NCI-H446 (cell line): ENCODE results near the gene DGKB.
"Not testable (repeated sequence)": the region's sequence is repeated elsewhere in the genome, so short reads cannot be mapped to it uniquely, and the experiment has no call there.

ENCODE experiments used
- DNase-seq, 2 experiments: peaks; one replicate each; lab custom pipeline; 2025; lab: John Stamatoyannopoulos, UW

DGKB gene

DNA sequence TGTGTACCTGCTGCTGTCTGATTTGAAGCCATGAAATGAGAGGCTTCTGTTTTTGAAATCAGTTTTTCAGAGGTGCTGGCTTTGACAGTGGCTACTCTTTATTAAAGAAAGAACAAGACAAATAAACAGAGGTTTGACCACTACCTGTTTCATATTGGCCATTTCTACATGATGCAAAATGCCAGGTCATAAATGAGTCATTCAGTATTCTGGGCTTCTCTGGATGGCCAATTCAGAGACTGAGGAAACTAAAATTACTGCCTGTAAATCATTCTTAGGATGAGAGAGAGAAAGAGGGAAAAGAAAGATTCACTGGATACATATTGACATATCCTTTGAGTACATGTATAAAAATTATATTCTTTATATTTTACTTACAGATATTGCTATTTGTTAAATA lies 609.8 kb downstream of the DGKB start:
- no peak for DNase-seq

DNA sequence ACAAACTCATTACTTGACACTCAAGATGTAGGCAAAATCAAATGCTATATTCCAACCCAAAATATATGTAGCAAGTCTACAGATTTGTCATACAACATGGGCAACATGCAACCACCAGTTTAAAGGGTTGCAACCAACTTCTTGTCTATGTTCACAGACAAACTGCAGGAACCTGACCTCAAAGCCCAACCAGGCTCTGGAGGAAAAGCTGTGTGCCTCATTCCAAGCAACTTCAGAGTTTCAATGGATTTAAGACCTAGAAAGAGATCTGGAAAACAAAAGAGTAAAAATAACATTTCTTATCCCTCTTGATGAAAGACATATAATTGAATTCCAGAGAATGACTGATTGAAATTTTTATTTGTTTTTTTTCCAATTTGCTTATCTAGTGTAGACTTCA lies 612.6 kb downstream of the DGKB start:
- DNase-seq, result no peak

DNA sequence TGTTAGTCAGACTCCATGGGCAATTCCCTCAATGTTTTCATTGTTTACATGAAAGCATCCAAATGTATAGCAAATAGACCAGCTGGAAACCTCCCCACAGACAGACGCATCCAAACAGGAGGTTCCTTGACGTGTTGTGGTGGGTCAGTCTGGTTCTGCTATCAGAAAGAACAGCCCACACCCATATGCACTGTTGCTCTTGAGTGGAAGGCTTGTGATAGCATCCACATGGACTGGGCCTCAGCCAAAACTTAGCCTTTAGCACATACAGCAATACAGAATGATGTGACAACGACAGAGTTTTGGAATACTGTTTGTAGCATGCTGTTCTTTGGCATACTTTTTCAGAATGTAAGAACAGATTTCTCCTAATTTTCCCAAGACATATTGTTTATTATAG lies 613.9 kb downstream of the DGKB start:
- DNase-seq, result peak in 1 of 2 experiments; percentile 10

DNA sequence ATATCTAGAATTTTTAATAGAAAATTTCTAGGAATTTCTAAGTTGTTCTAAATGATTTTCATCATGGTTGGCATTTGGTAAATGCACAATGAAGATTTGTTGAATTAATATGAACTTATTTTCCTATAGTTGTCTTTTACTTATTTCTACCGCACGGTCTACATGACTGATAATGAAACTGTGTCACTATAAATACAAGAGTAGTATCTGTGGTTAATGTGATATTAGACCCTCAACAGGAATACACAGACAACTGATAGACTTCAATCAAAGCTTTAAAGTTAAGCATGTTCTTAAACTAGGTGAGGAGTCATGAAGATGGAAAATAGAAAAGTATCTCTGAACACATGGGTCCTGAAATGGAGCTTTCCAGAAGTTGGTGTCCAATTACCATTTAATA lies 615.2 kb downstream of the DGKB start:
- DNase-seq, result no peak

DNA sequence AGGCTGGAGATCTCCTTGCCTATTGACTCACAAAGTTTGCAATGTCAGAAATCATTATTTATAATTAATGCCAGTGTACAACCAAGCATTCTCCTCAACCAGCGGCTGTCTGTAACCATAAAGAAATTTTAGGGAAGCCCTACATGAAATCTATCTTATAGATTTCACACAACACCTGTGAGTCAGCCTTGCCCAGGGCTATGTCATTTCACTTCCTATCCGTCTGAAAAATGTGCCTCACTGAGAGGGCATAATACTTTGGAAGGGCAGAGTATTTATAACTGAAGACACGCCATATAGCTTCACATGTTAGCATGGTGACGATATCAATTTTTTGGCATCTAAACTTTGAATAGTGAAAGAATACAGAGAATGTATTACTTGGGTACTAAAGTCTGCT lies 616.5 kb downstream of the DGKB start:
- no peak for DNase-seq

DNA sequence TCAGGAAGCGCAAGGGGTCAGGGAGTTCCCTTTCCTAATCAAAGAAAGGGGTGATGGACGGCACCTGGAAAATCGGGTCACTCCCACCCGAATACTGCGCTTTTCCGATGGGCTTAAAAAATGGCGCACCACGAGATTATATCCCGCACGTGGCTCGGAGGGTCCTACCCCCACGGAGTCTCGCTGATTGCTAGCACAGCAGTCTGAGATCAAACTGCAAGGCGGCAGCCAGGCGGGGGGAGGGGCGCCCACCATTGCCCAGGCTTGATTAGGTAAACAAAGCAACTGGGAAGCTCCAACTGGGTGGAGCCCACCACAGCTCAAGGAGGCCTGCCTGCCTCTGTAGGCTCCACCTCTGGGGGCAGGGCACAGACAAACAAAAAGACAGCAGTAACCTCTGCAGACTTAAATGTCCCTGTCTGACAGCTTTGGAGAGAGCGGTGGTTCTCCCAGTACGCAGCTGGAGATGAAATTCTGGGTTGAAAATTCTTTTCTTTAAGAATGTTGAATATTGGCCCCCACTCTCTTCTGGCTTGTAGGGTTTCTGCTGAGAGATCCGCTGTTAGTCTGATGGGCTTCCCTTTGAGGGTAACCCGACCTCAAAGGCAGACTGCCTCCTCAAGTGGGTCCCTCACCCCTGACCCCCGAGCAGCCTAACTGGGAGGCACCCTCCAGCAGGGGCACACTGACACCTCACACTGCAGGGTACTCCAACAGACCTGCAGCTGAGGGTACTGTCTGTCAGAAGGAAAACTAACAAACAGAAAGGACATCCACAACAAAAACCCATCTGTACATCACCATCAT lies 623.3 kb downstream of the DGKB start:
- DNase-seq, result not testable (repeated sequence)

DNA sequence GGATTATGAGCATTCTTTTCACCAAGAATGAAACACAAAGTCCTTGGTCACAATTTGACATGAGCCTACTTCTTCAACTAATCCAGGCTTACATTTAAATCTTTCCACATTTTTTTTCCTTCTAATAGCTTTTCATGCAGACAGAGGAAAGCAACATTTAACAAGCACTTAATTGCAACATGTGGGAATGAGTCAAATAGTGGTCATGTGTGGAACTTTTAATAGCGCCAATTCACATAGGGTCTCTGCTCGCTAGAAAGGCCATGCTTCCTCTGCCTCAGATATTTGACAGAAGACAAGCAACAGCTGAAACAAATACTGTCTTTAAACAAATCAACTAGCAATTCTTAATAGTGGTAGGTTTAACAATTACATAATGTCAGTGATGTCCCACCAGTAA lies 627.2 kb downstream of the DGKB start:
- DNase-seq, result no peak

DNA sequence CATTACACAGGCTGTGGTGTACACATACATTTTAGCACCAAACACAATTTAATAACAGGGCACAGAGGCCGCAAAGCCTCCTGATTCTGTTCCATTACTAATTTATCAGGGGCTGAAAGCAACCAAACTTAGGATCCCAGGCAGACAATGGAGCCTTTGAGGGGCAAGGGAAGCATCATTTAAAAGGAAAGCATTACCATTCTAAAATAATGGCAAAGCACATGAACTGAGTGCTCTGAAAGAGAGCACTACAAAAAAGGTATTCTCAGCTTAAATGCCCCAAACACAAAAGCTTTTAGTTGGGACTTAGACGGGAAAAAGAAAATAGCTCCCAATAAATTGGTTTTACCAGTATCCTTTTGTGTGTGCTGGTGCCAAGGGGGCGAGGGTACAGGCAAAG lies 631.1 kb downstream of the DGKB start:
- no peak for DNase-seq

DNA sequence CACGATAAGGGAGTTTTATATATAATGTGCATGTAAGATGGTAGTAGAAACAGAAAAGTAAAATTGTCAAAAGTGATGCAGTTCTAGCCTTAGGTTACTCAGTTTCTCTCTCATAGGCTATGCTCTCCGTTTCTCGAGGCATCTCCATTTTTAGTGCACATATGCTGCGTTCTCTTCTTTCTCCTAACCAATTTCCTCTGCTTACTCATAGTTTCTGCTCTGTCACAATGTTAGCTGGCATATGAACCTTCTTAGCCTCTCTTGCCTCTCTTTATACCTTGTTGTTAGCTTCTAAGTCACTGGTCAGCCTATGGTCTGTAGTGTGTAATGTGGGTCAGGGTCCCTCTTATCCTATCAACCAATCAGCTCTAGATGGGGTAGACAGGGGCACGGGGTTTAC lies 632.5 kb downstream of the DGKB start:
- no peak for DNase-seq

DNA sequence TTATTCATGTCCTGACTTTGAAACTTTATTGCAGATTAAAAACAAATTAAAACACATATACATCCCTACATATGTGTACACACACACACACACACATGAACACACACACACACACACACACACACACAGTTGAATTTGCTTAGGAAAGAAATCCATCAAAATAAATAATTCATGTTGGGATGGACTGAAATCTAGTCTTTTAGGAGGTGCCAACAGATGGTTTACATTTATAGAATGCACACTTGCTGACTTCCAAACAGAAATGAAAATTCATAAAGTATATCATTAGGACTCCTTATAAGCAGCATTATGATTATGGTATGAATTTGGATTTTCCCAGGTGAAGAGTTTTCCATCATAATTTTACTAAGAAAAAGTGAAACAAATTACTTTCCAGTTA lies 642.5 kb downstream of the DGKB start:
- DNase-seq, result no peak

DNA sequence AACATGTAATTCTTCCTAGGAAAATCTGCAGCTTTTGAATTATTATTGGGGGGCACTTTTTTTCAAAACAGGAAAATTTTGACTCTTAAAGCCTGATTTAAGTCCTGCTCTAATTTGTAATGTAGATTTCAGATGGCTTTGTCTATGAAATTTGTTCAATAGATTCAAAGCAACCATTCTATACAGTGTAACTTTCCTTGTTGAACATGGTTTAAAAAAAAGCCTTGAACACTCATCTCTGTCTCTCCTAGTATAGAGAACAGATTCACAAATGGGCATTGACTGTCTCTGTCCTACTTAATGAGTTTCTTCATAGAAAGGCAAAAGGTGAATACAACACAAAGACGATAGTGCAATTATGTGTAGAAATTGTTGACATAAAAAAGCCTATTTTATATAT lies 643.7 kb downstream of the DGKB start:
- DNase-seq, result no peak

DNA sequence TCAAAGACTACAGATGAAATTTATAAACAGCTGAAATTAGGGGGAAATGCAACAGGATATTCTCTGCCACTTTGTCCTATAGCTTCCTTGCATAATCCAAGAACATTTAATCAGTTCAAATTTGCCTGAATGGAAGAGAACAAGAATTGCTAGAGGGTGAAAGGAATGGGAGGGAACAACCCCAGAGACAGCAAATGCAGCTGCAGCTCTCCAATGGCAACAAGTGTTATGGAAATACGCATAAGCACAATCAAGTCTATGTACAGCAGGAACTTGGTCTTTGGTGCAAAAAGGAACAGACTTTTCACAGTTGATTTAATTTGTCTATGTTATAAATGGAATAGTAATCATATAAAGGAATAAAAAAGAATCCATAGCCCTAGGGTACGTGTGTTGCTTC lies 644.1 kb downstream of the DGKB start:
- no peak for DNase-seq

DNA sequence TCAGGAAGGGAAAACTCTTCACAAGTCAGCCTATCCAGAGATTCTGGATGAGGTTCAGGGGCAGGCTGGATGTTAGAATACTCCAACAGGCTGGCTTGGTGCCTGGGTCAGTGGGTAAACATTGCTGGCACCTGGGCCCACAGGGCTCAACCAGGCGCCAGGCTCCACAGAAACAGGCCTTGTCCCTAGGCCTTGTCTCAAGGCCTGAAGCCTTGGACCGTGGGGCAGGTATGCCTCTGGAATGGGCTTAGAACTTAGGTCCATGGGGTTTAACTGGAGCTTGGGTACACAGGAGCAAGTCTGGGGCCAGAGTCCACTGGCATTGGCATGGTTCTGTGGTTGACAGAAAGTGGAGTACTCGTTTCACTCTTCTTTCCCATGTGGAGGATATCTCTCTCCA lies 650.1 kb downstream of the DGKB start:
- DNase-seq, result peak in 1 of 2 experiments; percentile 46

DNA sequence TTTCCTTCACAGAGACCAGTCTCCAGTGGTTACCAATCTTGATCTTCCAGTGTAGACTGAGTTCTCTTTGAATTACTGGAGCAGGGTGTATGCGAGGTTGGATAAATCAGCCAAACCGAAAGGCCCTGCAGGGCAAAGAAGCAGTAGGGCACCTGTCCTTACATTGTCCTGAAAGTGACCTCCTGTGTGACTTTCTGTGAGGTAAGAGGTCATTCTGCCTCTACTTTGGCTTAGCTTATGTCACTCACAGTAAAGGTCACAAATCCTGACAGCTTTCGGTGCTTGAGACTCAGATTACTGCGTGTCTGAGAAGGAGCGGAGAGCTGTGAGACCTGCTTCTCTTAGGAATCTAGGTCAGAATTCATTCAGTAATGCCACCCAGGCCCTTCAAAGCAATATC lies 660.4 kb downstream of the DGKB start:
- DNase-seq, result no peak

DNA sequence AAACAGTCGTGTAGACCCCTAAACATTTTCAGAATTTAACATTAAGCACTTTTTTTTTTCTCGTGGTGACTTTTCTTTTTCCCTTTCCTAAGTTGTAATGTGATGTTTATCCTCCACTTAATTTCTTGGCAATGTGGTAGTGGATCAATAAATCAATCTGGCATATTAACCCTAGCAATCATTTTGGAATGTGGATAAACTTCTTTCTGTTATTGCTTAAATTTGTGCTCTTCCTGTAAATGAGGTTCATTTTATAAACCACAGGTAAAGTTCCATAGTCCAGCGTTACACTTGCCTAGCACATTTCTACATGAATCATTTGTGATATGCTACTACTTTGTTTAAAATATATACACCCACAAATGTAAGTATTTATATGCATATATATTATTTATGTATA lies 665.7 kb downstream of the DGKB start:
- DNase-seq, result no peak

DNA sequence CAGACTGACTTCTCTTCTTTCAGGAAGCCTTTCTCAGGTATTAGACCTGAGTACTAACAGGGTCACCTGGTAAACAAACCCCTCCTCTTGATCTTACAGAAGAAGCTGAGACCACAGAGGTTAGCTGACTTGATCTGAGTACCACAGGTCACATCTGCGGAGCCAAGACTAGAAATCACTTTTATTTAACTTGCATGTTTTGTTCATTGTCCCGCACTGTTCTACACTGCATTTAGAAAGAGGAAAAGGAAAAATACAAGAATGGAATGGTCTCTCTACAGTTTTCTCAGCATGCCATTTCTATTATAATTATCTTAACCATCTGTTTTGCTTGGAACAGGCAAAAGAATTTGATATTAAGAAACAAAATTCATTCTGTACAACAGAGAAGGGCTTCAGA lies 667.5 kb downstream of the DGKB start:
- DNase-seq, result no peak

DNA sequence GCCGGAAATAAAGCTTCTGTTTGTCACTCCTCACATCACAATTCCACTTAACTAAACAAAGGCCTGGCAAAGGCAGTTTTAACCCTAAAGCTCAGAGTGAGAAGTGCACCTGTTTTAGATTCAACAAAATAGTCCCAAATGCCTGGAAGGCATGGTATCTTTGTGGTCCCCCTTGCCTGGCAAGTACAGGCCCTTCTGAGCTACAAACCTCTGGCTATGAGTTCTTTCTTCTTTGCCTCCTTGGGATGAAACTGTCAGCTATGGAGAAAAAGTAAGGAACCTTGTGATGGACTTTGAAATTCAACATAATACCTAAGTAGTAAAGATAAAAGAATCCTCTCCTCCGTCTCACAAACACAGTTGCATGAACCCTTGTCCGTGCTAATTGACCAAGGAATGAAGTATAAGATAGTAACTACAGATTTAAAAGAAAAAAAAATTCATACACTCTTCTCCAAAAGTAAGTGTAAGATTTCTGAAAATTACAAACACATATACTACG lies 668.6 kb downstream of the DGKB start:
- no peak for DNase-seq

DNA sequence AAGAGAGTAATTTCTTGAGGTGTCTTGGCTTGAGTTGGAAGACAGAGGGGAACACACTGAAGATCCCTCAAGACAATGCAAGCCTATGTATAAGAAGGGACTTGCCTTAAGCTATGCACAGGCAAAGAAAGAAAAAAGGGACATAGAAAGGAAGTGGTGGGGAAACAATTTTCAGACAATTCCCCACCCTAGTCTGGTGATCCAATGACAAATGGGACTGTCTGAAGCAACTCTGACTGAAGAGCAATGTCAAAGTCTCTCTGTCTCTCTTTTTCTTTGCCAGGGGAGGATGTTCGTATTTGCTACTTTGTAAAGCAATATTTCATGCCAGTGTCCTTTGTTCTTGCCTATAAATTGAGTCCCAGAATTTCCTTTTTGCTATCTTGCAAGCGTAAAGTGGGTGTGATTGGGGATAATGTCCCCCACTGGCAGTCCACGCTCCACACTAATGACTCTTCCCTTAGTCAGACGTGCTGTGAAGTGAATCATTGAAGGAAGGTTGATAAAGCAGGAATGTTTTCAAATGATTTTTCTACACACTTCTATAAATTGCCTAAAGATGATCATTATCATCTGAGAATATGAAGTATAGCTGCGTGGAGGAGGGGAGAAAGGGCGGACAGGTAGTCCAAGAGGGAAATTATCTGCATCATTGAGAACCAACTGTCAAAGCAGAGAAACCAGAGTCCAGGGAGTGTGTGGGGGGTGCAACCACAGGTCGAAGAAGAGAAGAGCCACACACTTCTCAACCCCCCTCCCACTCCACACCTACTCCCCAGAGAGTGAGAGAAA lies 669.3 kb downstream of the DGKB start:
- DNase-seq, result no peak

DNA sequence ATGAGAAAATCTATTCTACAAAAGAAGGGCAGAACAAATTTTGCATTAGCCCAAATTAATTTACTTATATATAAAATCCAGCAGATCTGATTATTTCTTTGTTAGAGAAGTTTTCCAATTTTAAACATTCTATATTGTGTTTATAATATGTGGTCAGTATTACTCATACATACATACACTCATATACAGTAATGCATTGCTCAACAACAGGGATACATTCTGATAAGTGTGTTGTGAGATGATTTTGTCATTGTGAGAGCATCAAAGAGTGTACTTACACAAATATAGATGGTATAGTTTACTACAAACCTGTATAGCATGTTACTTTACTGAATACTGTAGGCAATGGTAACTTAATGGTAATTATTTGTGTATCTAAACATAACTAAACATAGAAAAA lies 673.5 kb downstream of the DGKB start:
- no peak for DNase-seq

DNA sequence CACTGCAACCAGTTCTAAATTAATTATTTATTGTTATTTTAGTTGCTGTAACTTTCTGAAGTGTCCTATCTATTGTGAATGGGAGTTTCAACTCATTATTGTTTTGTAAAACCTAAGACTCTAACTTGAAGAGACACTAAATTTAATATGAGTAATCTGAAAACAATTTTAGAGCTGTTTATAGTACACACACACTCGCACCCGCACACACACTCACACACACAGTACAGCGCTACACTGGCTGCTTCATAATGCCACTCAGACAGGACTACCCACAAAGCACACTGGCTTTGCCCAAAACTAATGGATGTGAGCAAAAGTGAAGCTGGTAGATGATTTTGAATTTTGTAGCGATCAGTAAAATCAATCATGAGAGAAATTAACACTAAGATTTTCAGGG lies 674.2 kb downstream of the DGKB start:
- DNase-seq, result no peak

DNA sequence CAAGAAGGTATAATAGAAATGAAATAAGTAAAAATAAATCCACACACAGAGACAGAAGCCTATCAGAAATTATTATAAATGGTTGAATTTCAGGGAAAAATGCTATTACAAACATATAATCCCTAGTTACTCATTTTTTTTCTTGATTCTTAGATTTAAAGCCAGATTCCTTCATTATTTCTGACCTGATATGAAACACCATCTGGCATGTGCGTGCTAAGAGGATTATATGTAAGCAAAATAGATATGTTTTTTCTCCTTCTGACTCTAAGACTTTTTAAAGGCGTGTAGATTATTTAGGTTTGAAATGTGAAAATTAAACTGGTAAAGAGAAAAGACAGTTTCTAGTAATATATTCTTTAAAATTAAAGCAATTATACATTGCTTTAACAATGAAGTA lies 676.4 kb downstream of the DGKB start:
- DNase-seq, result no peak

DNA sequence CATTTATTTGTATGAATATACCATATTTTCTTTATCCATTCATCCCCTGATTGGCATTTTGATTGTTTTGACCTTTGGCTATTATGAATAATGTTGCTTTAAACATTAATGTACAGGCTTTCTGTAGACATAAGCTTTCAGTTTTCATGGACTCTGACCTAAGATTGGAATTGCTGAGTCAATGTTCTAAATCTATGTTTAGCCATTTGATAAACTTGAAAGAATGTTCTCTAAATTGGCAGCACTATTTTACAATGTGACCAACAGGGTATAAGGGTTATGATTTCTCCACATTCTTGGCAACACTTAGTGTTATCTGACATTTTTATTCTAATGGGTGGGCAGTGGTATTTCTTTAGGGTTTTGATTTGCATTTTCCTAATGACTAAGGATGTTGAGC lies 683.4 kb downstream of the DGKB start:
- DNase-seq, result no peak

DNA sequence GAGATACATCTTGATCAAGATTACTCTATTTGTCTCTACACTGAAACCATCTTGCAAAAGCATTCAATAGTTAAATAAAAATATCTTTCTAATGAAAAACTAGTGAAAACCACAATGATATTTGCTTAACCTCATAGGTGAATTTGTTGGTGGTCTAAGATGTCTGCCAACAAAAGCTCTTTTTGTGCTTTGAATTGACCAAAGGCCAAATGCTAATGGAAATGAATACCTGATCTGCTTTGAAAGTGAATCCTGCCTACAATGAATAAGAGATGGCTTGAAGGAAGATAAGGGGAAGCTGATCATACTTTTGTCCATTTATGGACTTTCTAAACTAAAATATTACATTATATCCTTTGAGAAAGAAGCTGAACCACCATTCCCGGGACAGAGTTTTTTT lies 684.2 kb downstream of the DGKB start:
- no peak for DNase-seq
